Measurements from ENCODE around the gene P3H3. TPM values are rescaled to one million over a fixed set of nuclear protein-coding genes. Genes with fewer than 3 reads are reported as not detected.

P3H3 gene
- total and polyA plus RNA-seq, 2 of the 4 experiments (the other 2 are of a cell fraction): 27.8 to 83.9 TPM

DNA sequence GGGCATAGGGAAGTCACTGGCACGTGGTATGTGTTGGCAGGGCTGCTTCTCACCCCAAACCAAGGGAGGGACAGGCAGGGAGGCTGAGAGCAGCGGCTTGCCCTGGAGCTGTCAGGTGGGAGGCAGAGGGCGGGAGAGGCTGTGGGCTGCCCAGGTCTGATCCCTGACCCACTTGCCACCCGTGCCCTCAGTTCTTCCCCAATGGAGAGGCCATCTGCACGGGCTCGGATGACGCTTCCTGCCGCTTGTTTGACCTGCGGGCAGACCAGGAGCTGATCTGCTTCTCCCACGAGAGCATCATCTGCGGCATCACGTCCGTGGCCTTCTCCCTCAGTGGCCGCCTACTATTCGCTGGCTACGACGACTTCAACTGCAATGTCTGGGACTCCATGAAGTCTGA, 17.2 kb downstream of the P3H3 start:
- no peak overlapping the region for H3K9ac ChIP-seq (ENCODE audit: low read depth, low read length)
- H3K27ac ChIP-seq (ENCODE audit: insufficient read depth, low read length): no peak overlapping the region
- H4K8ac ChIP-seq (ENCODE audit: low read depth in 2 of 2, low read length in 2 of 2): no peak overlapping the region
- no peak overlapping the region for H3K4ac ChIP-seq (ENCODE audit: low read depth, low read length)
- no peaks in the 10 kb centered on the region for H3K27me3 ChIP-seq (ENCODE audit: control insufficient read depth, insufficient read depth, low read length)
- H3K4me2 ChIP-seq (ENCODE audit: low read depth, low read length): no peak overlapping the region
- peaks cover 62% of the 10 kb centered on the region for H3K36me3 ChIP-seq (ENCODE audit: control insufficient read depth, insufficient read depth, low read length)
- no peaks in the 10 kb centered on the region for H3K9me3 ChIP-seq (ENCODE audit: control insufficient read depth, insufficient read depth, low read length)
- no peaks in the 10 kb centered on the region for H3K9me1 ChIP-seq (ENCODE audit: insufficient read depth, low read length)
- no peak overlapping the region for H3K18ac ChIP-seq (ENCODE audit: low read depth, low read length)
- no peak overlapping the region for H2BK20ac ChIP-seq (ENCODE audit: low read depth, low read length)
- peaks cover 6 to 20% of the 10 kb centered on the region in 2 experiments; a peak in 3 of 4 replicates for H3K79me1 ChIP-seq (ENCODE audit: low read depth in 1 of 2, low read length in 2 of 2)
- no peak overlapping the region for H3K14ac ChIP-seq (replicated peaks; ENCODE audit: low read depth, low read length)
- H4K20me1 ChIP-seq (ENCODE audit: insufficient read depth, low read length): no peaks in the 10 kb centered on the region; the same call in 1 of the 2 replicates
- no TSS peak for BruUV-seq (replicated peaks)
- no peak overlapping the region for H2BK15ac ChIP-seq (ENCODE audit: low read depth, low read length)
- H2AK9ac ChIP-seq (replicated peaks; ENCODE audit: low read depth, low read length, poor library complexity): no peak overlapping the region
- 90% methylated on average over 7 of the region's 17 CpGs; no CpG with 5 or more reads in 1 of the 2 experiments for WGBS, 2 experiments (ENCODE audit: extremely low coverage in 2 of 2, insufficient read length in 1 of 2)
- dilution Hi-C loops (cut with HindIII; ENCODE audit: low sequenced_read_pairs, unreplicated experiment) (no loop called here), in situ Hi-C loops (cut with MboI; ENCODE audit: low sequenced_read_pairs) (no loop called here), intact Hi-C loops (cut with micrococcal nuclease) (no loop called here)
- ATAC-seq (ENCODE audit: low read depth) (no peak), DNase-seq (no peak)
- CTCF ChIA-PET: no interaction called here
- H3K4me3 ChIP-seq (ENCODE audit: insufficient read depth, low read depth, low read length): no peak overlapping the region
- TF ChIP-seq, protein P1, sequence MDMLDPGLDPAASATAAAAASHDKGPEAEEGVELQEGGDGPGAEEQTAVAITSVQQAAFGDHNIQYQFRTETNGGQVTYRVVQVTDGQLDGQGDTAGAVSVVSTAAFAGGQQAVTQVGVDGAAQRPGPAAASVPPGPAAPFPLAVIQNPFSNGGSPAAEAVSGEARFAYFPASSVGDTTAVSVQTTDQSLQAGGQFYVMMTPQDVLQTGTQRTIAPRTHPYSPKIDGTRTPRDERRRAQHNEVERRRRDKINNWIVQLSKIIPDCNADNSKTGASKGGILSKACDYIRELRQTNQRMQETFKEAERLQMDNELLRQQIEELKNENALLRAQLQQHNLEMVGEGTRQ (IDR thresholded peaks at IDR 0.05; ENCODE audit: low read depth, low read length): no peak
- TF ChIP-seq NFE2L2 (IDR thresholded peaks at IDR 0.05; ENCODE audit: low read depth, low read length) (no peak), RCOR1 (IDR thresholded peaks at IDR 0.05; ENCODE audit: insufficient replicate concordance, low read length) (no peak), BHLHE40 (IDR thresholded peaks at IDR 0.05; ENCODE audit: low read depth, low read length) (no peak), SMC3 (IDR thresholded peaks at IDR 0.05; ENCODE audit: low read depth, low read length) (no peak), FOS (IDR thresholded peaks at IDR 0.05; ENCODE audit: low read depth, low read length) (no peak), RFX5 (IDR thresholded peaks at IDR 0.05; ENCODE audit: low read depth, low read length) (no peak), POLR2A (IDR thresholded peaks at IDR 0.05; ENCODE audit: low read depth, low read length) (no peak), RAD21 (IDR thresholded peaks at IDR 0.05; ENCODE audit: low read length) (no peak)
- TF ChIP-seq, protein P2, sequence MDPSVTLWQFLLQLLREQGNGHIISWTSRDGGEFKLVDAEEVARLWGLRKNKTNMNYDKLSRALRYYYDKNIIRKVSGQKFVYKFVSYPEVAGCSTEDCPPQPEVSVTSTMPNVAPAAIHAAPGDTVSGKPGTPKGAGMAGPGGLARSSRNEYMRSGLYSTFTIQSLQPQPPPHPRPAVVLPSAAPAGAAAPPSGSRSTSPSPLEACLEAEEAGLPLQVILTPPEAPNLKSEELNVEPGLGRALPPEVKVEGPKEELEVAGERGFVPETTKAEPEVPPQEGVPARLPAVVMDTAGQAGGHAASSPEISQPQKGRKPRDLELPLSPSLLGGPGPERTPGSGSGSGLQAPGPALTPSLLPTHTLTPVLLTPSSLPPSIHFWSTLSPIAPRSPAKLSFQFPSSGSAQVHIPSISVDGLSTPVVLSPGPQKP (IDR thresholded peaks at IDR 0.05; ENCODE audit: borderline replicate concordance, low read depth, low read length): no peak
- TF ChIP-seq, protein P3, sequence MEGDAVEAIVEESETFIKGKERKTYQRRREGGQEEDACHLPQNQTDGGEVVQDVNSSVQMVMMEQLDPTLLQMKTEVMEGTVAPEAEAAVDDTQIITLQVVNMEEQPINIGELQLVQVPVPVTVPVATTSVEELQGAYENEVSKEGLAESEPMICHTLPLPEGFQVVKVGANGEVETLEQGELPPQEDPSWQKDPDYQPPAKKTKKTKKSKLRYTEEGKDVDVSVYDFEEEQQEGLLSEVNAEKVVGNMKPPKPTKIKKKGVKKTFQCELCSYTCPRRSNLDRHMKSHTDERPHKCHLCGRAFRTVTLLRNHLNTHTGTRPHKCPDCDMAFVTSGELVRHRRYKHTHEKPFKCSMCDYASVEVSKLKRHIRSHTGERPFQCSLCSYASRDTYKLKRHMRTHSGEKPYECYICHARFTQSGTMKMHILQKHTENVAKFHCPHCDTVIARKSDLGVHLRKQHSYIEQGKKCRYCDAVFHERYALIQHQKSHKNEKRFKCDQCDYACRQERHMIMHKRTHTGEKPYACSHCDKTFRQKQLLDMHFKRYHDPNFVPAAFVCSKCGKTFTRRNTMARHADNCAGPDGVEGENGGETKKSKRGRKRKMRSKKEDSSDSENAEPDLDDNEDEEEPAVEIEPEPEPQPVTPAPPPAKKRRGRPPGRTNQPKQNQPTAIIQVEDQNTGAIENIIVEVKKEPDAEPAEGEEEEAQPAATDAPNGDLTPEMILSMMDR (conservative IDR thresholded peaks at IDR 0.05; ENCODE audit: low read depth, low read length): no peak
- H3K4me1 ChIP-seq (ENCODE audit: control insufficient read depth, insufficient read depth, low read length): no peaks in the 10 kb centered on the region
- no peak overlapping the region for H4K5ac ChIP-seq (ENCODE audit: low read depth, low read length)
- H4K91ac ChIP-seq (ENCODE audit: insufficient read depth, low read depth, low read length): no peak overlapping the region
- H2AK5ac ChIP-seq (ENCODE audit: low read depth, low read length): no peak overlapping the region
- no peak overlapping the region for H3K23ac ChIP-seq (ENCODE audit: low read depth, low read length)
- H2BK120ac ChIP-seq (ENCODE audit: low read depth, low read length): no peak overlapping the region
- POLR2A ChIA-PET (ENCODE audit: unreplicated experiment): no interaction called here
- H2BK5ac ChIP-seq (ENCODE audit: low read depth, low read length, poor library complexity, severe bottlenecking): no peak overlapping the region
- H2AFZ ChIP-seq (replicated peaks; ENCODE audit: low read length, poor library complexity): no peak overlapping the region
- H3K56ac ChIP-seq (ENCODE audit: extremely low read depth, insufficient read depth, low read length): no peak overlapping the region
